HUES64 (cell line): Measurements from ENCODE around the gene NR4A3. TPM values are rescaled to one million over a fixed set of nuclear protein-coding genes. Genes with fewer than 3 reads are reported as not detected.
"Not testable (repeated sequence)": the region's sequence is repeated elsewhere in the genome, so short reads cannot be mapped to it uniquely, and the experiment has no call there.

Source experiments
- H3K27ac ChIP-seq: 2 replicates; pipeline ENCODE4 v1.7.0; 2013; ENCODE audit warnings: low read depth, low read length, inconsistent platforms
- H3K27me3 ChIP-seq: 2 replicates; pipeline ENCODE4 v1.6.1; 2013; ENCODE audit warnings: mild to moderate bottlenecking, low read length; ENCODE audit not compliant: insufficient read depth
- H3K36me3 ChIP-seq: 2 replicates; pipeline ENCODE4 v1.6.1; 2013; ENCODE audit warnings: mild to moderate bottlenecking, low read length; ENCODE audit not compliant: insufficient read depth
- H3K4me1 ChIP-seq: 2 replicates; pipeline ENCODE4 v1.6.1; 2013; ENCODE audit warnings: mild to moderate bottlenecking, low read length, moderate library complexity; ENCODE audit not compliant: insufficient read depth
- H3K4me3 ChIP-seq: 2 replicates; pipeline ENCODE4 v1.5.1; 2013; ENCODE audit warnings: mild to moderate bottlenecking, low read length, moderate library complexity
- H3K9ac ChIP-seq: 2 replicates; pipeline ENCODE4 v1.6.1; 2013; ENCODE audit warnings: mild to moderate bottlenecking, low read depth, low read length
- H3K9me3 ChIP-seq: 2 replicates; pipeline ENCODE4 v1.6.1; 2013; ENCODE audit warnings: low read depth, low read length; ENCODE audit not compliant: insufficient read depth
- WGBS: fragments of 150-250, 120-280 bp; methylation state at CpG from one replicate; pipeline ENCODE4 v1.1.7; 2013; ENCODE audit warnings: missing lambda C conversion rate; 5-methylcytosine and 5-hydroxymethylcytosine counted together
- polyA plus RNA-seq, 2 experiments: library from polyadenylated mRNA; stranded (reverse); fragments of 50-300 nt; gene quantifications; one replicate each; pipeline ENCODE4 v1.2.3, GENCODE V29; 2013

NR4A3 gene
- 0.20 TPM for polyA plus RNA-seq (2013, experiment 1 of 2)
- polyA plus RNA-seq (2013, experiment 2 of 2), result 0.13 TPM

DNA sequence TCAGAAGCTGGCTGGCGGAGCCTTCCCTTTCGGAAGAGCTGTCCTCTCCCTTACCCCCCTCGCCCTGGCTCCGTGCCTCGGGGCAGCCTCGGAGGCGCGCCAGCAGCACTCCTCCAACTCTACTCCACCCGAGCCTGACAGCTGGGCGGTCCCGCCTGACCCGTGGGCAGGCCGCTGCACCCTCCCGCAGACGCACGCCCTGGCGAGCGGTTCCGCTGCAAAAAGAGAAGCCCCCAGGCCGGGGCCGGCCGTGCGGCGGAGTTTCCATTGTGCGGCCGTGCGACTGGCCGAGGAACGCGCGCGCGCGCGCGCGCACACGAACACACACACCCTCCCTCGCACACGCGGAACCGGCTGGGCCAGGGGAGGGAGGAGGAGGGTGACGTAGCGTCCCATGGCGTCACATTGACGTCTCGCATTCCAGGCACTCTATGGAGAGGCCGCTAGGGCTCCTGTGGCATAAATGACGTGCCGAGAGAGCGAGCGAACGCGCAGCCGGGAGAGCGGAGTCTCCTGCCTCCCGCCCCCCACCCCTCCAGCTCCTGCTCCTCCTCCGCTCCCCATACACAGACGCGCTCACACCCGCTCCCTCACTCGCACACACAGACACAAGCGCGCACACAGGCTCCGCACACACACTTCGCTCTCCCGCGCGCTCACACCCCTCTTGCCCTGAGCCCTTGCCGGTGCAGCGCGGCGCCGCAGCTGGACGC lies at the start of gene NR4A3:
TSS of gene NR4A3 (plus strand) at position 490 of the 713 bp plus-strand sequence. CDS start 6,158 bp downstream, outside the sequence.
- no peaks in the 10 kb centered on the region for H3K36me3 ChIP-seq
- H3K27me3 ChIP-seq, result peaks cover 65% of the 10 kb centered on the region
- WGBS, result under 1% methylated on average over 63 of the region's 75 CpGs
- no peak within 1 kb of the TSS for H3K27ac ChIP-seq
- H3K4me1 ChIP-seq, result peaks cover 21% of the 10 kb centered on the region; the same call in 1 of the 2 replicates
- no peaks in the 10 kb centered on the region for H3K9me3 ChIP-seq
- H3K9ac ChIP-seq, result no peak within 1 kb of the TSS
- peak within 1 kb of the TSS; percentile 65 for H3K4me3 ChIP-seq

DNA sequence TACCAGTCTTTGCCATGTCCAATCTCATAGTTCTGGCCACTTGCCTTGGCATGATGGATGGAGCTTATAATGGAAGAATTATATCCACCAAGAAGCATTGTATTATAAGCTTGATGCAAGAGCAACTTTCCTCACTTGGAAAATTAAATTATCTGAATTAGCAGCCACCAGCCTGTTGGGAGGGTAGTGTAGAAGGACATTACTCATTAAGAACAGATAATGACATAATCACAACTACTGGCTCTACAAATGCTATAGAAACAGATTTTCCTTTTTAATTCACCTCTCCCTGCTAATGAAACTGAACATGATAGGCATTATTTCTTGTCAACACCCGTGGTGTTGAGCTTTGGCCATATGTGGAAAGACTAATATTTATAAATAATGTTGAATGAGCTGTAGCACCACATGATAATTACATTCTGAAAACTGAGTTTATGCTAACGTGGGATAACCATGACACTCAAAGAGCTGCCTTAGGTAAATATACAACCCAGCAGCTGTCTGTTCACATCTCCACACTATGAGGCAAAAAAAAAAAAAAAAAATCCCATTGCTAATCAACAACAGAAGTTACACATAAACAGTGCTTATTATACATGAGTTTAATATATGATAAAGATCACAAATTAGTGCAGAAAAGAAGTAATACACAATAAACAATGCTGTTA lies 48.1 kb upstream of the NR4A3 start:
- Histone ChIP-seq H3K36me3 (no peaks in the 10 kb centered on the region), H3K27me3 (no peaks in the 10 kb centered on the region), H3K27ac (no peak overlapping the region), H3K9ac (no peak overlapping the region), H3K9me3 (no peaks in the 10 kb centered on the region), H3K4me3 (no peak overlapping the region), H3K4me1 (no peaks in the 10 kb centered on the region)
- 100% methylated on average over 2 of the region's 2 CpGs for WGBS

DNA sequence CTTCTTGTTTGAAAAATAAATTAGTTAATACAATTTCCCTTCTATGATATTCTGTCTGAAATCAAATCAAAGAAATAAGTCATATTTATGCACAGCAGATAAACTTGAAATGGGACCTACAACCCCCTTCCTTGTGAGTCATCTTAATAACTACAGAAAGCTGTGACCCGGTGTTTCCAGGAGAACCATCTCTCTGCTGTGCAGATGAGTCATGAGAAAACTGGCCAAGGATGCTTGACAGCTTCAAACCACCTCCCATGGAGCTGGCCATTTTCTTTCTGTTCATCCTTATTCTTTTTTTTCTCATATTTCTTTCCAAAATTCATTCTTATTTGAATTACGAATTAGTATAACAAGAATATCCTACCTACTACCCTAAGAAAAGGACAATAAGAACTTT lies 43.4 kb upstream of the NR4A3 start:
- no peaks in the 10 kb centered on the region for H3K27me3 ChIP-seq
- WGBS, result 94% methylated on average over 2 of the region's 2 CpGs
- H3K27ac ChIP-seq, result no peak overlapping the region
- H3K9me3 ChIP-seq, result no peaks in the 10 kb centered on the region
- H3K4me3 ChIP-seq, result no peak overlapping the region
- H3K36me3 ChIP-seq, result no peaks in the 10 kb centered on the region
- no peak overlapping the region for H3K9ac ChIP-seq
- peaks cover 3% of the 10 kb centered on the region; the same call in 1 of the 2 replicates for H3K4me1 ChIP-seq

DNA sequence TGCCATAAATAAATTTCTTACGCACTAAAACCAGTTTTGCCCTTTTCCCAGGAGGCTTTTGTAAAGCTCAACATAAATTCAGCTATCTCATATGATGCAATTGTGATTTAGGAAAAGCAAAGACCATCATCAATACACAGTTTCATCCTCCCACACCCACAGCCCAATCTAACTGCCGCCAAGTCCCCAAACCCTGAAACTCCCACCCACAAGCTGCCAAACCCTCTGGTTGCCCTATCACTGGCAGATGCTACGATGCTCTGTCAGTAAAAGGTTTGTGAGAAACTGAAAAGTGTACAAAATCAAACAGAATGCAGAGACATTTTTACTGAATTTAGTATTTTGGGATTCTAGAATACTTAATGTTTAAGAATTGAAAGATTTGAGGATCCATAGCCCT lies 42.8 kb upstream of the NR4A3 start:
- Histone ChIP-seq H3K9me3 (no peaks in the 10 kb centered on the region), H3K9ac (no peak overlapping the region), H3K4me3 (no peak overlapping the region), H3K36me3 (no peaks in the 10 kb centered on the region), H3K27me3 (no peaks in the 10 kb centered on the region), H3K4me1 (peaks cover 8% of the 10 kb centered on the region; the same call in 1 of the 2 replicates), H3K27ac (no peak overlapping the region)
- 95% methylated on average over 3 of the region's 3 CpGs for WGBS

- H3K27ac ChIP-seq, result no peak overlapping the region
- no peaks in the 10 kb centered on the region for H3K9me3 ChIP-seq
- H3K4me1 ChIP-seq, result peaks cover 12% of the 10 kb centered on the region
- 86% methylated on average over 4 of the region's 4 CpGs for WGBS
- H3K4me3 ChIP-seq, result no peak overlapping the region
- no peak overlapping the region for H3K9ac ChIP-seq
- H3K27me3 ChIP-seq, result no peaks in the 10 kb centered on the region
- no peaks in the 10 kb centered on the region for H3K36me3 ChIP-seq
Observed at GRCh38 chr9:99779277-99779676, 42.4 kb upstream of the NR4A3 start.

GRCh38 chr9:99782349-99782748 lies 39.3 kb upstream of the NR4A3 start:
- H3K36me3 ChIP-seq, H3K27me3 ChIP-seq, H3K4me3 ChIP-seq, H3K27ac ChIP-seq, H3K9me3 ChIP-seq, H3K9ac ChIP-seq: not testable (repeated sequence)
- WGBS, result 92% methylated on average over 5 of the region's 5 CpGs
- H3K4me1 ChIP-seq, result peaks cover 36% of the 10 kb centered on the region

GRCh38 chr9:99782962-99783718 lies 38.5 kb upstream of the NR4A3 start:
- no peaks in the 10 kb centered on the region for H3K9me3 ChIP-seq
- no peaks in the 10 kb centered on the region for H3K27me3 ChIP-seq
- H3K27ac ChIP-seq, result no peak overlapping the region
- peaks cover 36% of the 10 kb centered on the region for H3K4me1 ChIP-seq
- 97% methylated on average over 6 of the region's 6 CpGs for WGBS
- H3K4me3 ChIP-seq, result no peak overlapping the region
- H3K9ac ChIP-seq, result no peak overlapping the region
- no peaks in the 10 kb centered on the region for H3K36me3 ChIP-seq

DNA sequence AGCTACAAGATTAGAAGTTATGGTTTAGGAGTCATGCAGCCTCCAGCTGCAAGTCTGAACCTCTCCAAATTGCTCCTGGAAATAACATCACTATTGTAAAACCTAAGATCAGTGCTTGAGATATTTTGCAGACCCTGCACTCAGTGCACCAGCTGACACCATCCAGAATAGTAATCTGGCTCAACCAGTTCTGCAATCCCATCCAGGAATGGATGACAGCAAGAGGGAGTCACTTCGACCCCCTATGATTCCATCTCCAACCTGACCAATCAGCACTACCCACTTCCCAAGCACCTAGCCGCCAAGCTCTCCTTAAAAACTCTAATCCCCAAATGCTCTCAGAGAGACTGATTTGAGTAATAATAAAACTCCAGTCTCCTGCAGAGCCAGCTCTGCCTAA lies 37.9 kb upstream of the NR4A3 start:
- WGBS, result 51% methylated on average over 2 of the region's 2 CpGs
- H3K27me3 ChIP-seq, result no peaks in the 10 kb centered on the region
- no peak overlapping the region; the same call in 1 of the 2 replicates for H3K27ac ChIP-seq
- peaks cover 36% of the 10 kb centered on the region for H3K4me1 ChIP-seq
- no peaks in the 10 kb centered on the region for H3K36me3 ChIP-seq
- H3K9me3 ChIP-seq, result no peaks in the 10 kb centered on the region
- H3K9ac ChIP-seq, result no peak overlapping the region
- H3K4me3 ChIP-seq, result no peak overlapping the region

- Histone ChIP-seq H3K9ac (no peak overlapping the region), H3K4me1 (peaks cover 36% of the 10 kb centered on the region), H3K27ac (peak overlapping the region; percentile 72; the same call in 1 of the 2 replicates), H3K36me3 (no peaks in the 10 kb centered on the region), H3K9me3 (no peaks in the 10 kb centered on the region), H3K27me3 (no peaks in the 10 kb centered on the region), H3K4me3 (no peak overlapping the region; the same call in 1 of the 2 replicates)
- 77% methylated on average over 1 of the region's 1 CpG for WGBS
Observed at GRCh38 chr9:99785010-99785590, 36.6 kb upstream of the NR4A3 start.

- no peaks in the 10 kb centered on the region for H3K9me3 ChIP-seq
Observed at GRCh38 chr9:99787556-99787955, 34.1 kb upstream of the NR4A3 start.

GRCh38 chr9:99793528-99793927 lies 28.2 kb upstream of the NR4A3 start:
- no peaks in the 10 kb centered on the region for H3K4me1 ChIP-seq
- H3K9ac ChIP-seq, result no peak overlapping the region
- H3K9me3 ChIP-seq, result no peaks in the 10 kb centered on the region
- H3K4me3 ChIP-seq, result no peak overlapping the region
- WGBS, result 88% methylated on average over 3 of the region's 4 CpGs
- H3K27me3 ChIP-seq, result no peaks in the 10 kb centered on the region
- no peaks in the 10 kb centered on the region for H3K36me3 ChIP-seq
- no peak overlapping the region for H3K27ac ChIP-seq

More at GRCh38 chr9:99787556-99787955, 34.1 kb upstream of the NR4A3 start:
- H3K4me3 ChIP-seq, result no peak overlapping the region
- H3K36me3 ChIP-seq, result no peaks in the 10 kb centered on the region
- no peak overlapping the region for H3K9ac ChIP-seq
- no peak overlapping the region for H3K27ac ChIP-seq
- H3K27me3 ChIP-seq, result no peaks in the 10 kb centered on the region
- H3K4me1 ChIP-seq, result peaks cover 36% of the 10 kb centered on the region
